Adrenal gland (tissue), 5 donors: ENCODE results near the gene TATDN2.

Source experiments
- CTCF ChIP-seq, 6 experiments: fragments of 450-650 bp in 4 of 6; fragments of 200-600 bp in 2 of 6; sonication (generic) in 1 of 6; IDR thresholded peaks; 1 replicate in 5 of 6; 2 replicates in 1 of 6; pipeline versions ENCODE4 v1.5.1 to v1.8.0; 2016 to 2021; ENCODE audit warnings: antibody characterized with exemption in 6 of 6, mild to moderate bottlenecking in 2 of 6, moderate library complexity in 1 of 6
- POLR2A ChIP-seq, 2 donors: fragments of 450-650 bp; IDR thresholded peaks; one replicate each; pipeline ENCODE4 v1.6.1; 2017; ENCODE audit warnings: antibody characterized with exemption in 2 of 2, mild to moderate bottlenecking in 2 of 2, moderate library complexity in 1 of 2
- donor health status: DM: no; HTN: no; CAD: no.

- TF ChIP-seq POLR2A (IDR thresholded peaks at IDR 0.05): no peak
- no peak for TF ChIP-seq CTCF (IDR thresholded peaks at IDR 0.05)
Observed at GRCh38 chr3:10291641-10292040, 43.4 kb downstream of the TATDN2 start.
